SK-N-SH treated with all-trans-retinoic acid at 6 μM for 48 hours (cell line): ENCODE results near the gene PLD1.

Experiments
- ATAC-seq: fragments of 200-7000 bp; cut with Tn5 transposase; 3 replicates; pipeline ENCODE4 v1.9.1; 2020; ENCODE audit warnings: mild to moderate bottlenecking, moderate library complexity
- ARNTL ChIP-seq: fragments of 450-650 bp; formaldehyde crosslinking; IDR thresholded peaks from 2 replicates; pipeline ENCODE4 v1.5.0; 2020; ENCODE audit warnings: low read depth, mild to moderate bottlenecking, moderate library complexity, borderline replicate concordance
- CSDC2 ChIP-seq: fragments of 250-450 bp; sonication (Bioruptor Pico); IDR thresholded peaks from 2 replicates; pipeline ENCODE4 v1.5.0; 2020; ENCODE audit warnings: mild to moderate bottlenecking, moderate library complexity
- ESRRG ChIP-seq: fragments of 250-450 bp; sonication (Bioruptor Pico); IDR thresholded peaks from 2 replicates; pipeline ENCODE4 v1.6.1; 2021; ENCODE audit warnings: mild to moderate bottlenecking
- ISL1 ChIP-seq: fragments of 250-450 bp; sonication (Bioruptor Pico); IDR thresholded peaks from 2 replicates; pipeline ENCODE4 v2.1.2; 2022; ENCODE audit warnings: mild to moderate bottlenecking, moderate library complexity
- OSR1 ChIP-seq: fragments of 250-450 bp; sonication (Bioruptor Pico); IDR thresholded peaks from 2 replicates; pipeline ENCODE4 v1.8.0; 2022; ENCODE audit warnings: moderate library complexity, mild to moderate bottlenecking, inconsistent platforms
- PATZ1 ChIP-seq: fragments of 250-450 bp; sonication (Bioruptor Pico); IDR thresholded peaks from 2 replicates; pipeline ENCODE4 v1.8.0; 2020; ENCODE audit warnings: mild to moderate bottlenecking, moderate library complexity, borderline replicate concordance
- POU6F1 ChIP-seq: fragments of 250-450 bp; sonication (Bioruptor Pico); IDR thresholded peaks from 2 replicates; pipeline ENCODE4 v1.8.0; 2021; ENCODE audit warnings: low read depth, mild to moderate bottlenecking, moderate library complexity, borderline replicate concordance
- RARB ChIP-seq: fragments of 250-450 bp; sonication (Bioruptor Pico); IDR thresholded peaks from 2 replicates; pipeline ENCODE4 v1.8.0; 2021; ENCODE audit warnings: mild to moderate bottlenecking, moderate library complexity
- SNAI2 ChIP-seq: fragments of 250-450 bp; sonication (Bioruptor Pico); IDR thresholded peaks from 2 replicates; pipeline ENCODE4 v1.5.0; 2020; ENCODE audit warnings: mild to moderate bottlenecking, moderate library complexity
- TCF4 ChIP-seq: fragments of 250-450 bp; sonication (Bioruptor Pico); IDR thresholded peaks from 2 replicates; pipeline ENCODE4 v1.8.0; 2021; ENCODE audit warnings: mild to moderate bottlenecking, moderate library complexity, borderline replicate concordance
- TOX ChIP-seq: fragments of 250-450 bp; sonication (Bioruptor Pico); IDR thresholded peaks from 2 replicates; pipeline ENCODE4 v1.8.0; 2021; ENCODE audit warnings: mild to moderate bottlenecking, moderate library complexity, borderline replicate concordance
- TSHZ2 ChIP-seq: fragments of 250-450 bp; sonication (Bioruptor Pico); IDR thresholded peaks from 2 replicates; pipeline ENCODE4 v1.5.0; 2020; ENCODE audit warnings: mild to moderate bottlenecking, moderate library complexity
- ZC3H10 ChIP-seq: fragments of 250-450 bp; sonication (Bioruptor Pico); IDR thresholded peaks from 2 replicates; pipeline ENCODE4 v1.5.1; 2021; ENCODE audit warnings: mild to moderate bottlenecking, moderate library complexity
- ZFP3 ChIP-seq: fragments of 250-450 bp; sonication (Bioruptor Pico); IDR thresholded peaks from 2 replicates; pipeline ENCODE4 v1.5.0; 2020; ENCODE audit warnings: mild to moderate bottlenecking, moderate library complexity
- ZFP30 ChIP-seq: fragments of 450-650 bp; formaldehyde crosslinking; IDR thresholded peaks from 2 replicates; pipeline ENCODE4 v1.5.0; 2022; ENCODE audit warnings: mild to moderate bottlenecking, moderate library complexity
- ZNF70 ChIP-seq: fragments of 450-650 bp; formaldehyde crosslinking; IDR thresholded peaks from 2 replicates; pipeline ENCODE4 v1.5.0; 2020; ENCODE audit warnings: mild to moderate bottlenecking, moderate library complexity
- ZNF8 ChIP-seq: fragments of 450-650 bp; formaldehyde crosslinking; IDR thresholded peaks from 2 replicates; pipeline ENCODE4 v1.5.0; 2020; ENCODE audit warnings: mild to moderate bottlenecking, moderate library complexity

The PLD1 gene

GRCh38 chr3:171792531-171792930, 17.8 kb downstream of the PLD1 start:
- no peak for TF ChIP-seq TOX (CRISPR knock-in tag)
- TF ChIP-seq POU6F1 (CRISPR knock-in tag), result no peak
- no peak for TF ChIP-seq RARB (CRISPR knock-in tag)
- TF ChIP-seq CSDC2 (CRISPR knock-in tag), result no peak
- TF ChIP-seq ISL1 (CRISPR knock-in tag), result no peak
- no peak for TF ChIP-seq ARNTL (CRISPR knock-in tag)
- TF ChIP-seq ZNF8 (CRISPR knock-in tag), result no peak
- no peak for TF ChIP-seq ZC3H10 (CRISPR knock-in tag)
- TF ChIP-seq OSR1, result no peak
- no peak for ATAC-seq

GRCh38 chr3:171791692-171792076, 18.6 kb downstream of the PLD1 start:
- no peak for TF ChIP-seq TCF4 (CRISPR knock-in tag)
- no peak for TF ChIP-seq ZNF70 (CRISPR knock-in tag)
- no peak for TF ChIP-seq RARB (CRISPR knock-in tag)
- TF ChIP-seq PATZ1 (CRISPR knock-in tag), result no peak
- TF ChIP-seq ZC3H10 (CRISPR knock-in tag), result no peak
- no peak for TF ChIP-seq TSHZ2
- TF ChIP-seq ARNTL (CRISPR knock-in tag), result no peak
- TF ChIP-seq ZFP3, result no peak
- TF ChIP-seq SNAI2 (CRISPR knock-in tag), result no peak
- TF ChIP-seq ISL1 (CRISPR knock-in tag), result no peak
- ATAC-seq, result no peak

- ATAC-seq, result no peak
- TF ChIP-seq ZC3H10 (CRISPR knock-in tag) (no peak), ZFP3 (no peak), ESRRG (CRISPR knock-in tag) (no peak), TCF4 (CRISPR knock-in tag) (no peak)
Measured at GRCh38 chr3:171790898-171791691, 19.2 kb downstream of the PLD1 start.

- TF ChIP-seq ZNF70 (CRISPR knock-in tag) (no peak), ZFP30 (CRISPR knock-in tag) (no peak)
- TF ChIP-seq, all 23 proteins: peak for 0
- no peak for ATAC-seq
Measured at GRCh38 chr3:171790574-171790897, 19.7 kb downstream of the PLD1 start.

GRCh38 chr3:171789759-171790505, 20.4 kb downstream of the PLD1 start:
- no peak for ATAC-seq
- no peak for TF ChIP-seq TCF4 (CRISPR knock-in tag)
- no peak for TF ChIP-seq SNAI2 (CRISPR knock-in tag)
- TF ChIP-seq PATZ1 (CRISPR knock-in tag), result no peak
